Activated naive CD4-positive, alpha-beta T cell (primary cell): ENCODE results near the gene LHPP.

Experiments
- DNase-seq, 4 experiments: peaks; one replicate each; lab custom pipeline; 2025; lab: John Stamatoyannopoulos, UW

Gene LHPP

DNA sequence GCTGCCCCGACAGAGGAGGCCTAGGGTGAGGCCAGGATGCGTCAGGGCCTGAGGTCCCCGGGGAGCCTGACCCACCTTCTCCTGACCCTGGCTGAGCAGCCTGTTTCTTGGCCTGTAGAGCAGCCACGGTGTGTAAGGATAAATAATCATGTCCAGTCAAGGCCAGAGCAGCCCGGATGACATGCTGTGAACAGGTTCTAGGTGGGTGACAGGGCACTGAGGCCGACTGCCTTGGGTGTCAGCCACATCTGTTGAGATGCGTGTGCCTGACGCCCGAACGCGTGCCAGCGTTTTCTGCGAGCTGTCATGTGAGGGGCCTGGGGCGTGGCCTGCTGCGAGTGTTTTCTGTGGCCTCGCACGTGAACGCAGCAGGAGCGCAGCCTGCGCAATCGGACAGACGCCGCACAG, 164.2 kb downstream of the LHPP start:
- DNase-seq, result no peak

DNA sequence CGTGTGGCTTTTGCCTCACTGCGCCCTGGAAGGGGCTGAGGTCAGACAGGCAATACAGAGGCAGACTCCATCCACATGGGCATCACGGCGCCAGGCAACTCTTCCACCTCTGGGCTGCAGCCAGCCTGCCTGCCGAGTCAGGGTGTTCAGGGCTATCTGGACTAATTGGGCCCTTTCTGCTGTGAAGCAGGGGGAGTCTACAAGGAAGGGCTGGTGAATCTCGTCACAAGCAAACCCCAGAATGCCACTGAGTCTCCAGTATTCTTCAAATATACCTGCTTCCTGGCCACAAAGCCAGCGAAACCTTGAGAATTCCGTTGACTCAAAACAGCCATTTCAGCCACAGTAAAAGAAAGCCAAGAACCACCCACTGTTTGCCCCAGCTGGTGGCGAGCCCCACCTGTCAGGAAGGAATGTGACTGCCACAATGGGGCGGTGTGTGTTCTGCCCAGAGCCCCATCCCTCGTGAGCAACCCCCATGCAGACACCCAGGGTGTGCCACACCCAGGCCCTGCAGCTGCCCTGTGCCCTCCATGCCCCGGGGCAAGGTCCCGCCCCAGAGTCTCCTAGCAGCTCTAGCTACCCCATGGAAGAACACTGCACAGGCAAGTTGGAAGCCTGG, 165.2 kb downstream of the LHPP start:
- DNase-seq, result peak in 1 of 4 experiments; percentile 24

DNA sequence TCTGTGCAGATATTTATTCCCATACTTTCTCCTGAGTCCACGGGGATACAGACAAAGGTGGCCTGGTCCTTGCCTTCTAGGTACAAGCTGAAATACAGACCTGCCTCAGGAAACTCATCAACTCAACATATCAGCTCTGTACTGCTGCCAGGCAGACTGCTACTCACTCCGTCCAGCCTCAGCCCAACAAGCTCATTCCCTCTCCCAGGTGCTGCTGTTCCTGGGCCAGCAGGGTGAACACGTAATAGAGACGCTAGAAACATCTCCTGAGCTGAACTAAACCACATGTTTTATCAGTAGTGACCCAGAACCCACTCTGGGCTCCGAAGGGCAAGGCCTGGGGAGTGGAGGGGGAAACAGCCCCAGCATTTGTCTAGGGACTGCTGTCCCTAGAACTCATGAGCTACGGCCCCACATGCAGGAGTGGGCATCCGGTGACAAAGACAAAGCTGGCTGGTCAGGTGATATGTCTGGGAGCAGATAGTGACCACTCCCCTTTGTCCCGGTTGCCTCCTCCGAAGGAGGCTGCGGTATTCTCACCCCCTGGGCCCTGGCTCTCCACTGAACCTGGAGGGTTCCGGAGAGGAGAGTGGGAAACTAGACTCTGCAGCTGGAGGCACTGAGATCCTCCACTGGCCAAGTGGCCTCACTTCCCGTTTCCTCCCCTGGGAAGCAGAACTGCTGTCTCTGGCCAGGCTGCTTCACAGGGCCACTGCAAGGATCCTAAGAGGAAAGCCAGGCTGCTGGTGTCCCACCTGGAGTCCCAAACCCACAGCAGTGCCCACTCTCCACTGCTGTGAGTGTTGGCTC, 166.4 kb downstream of the LHPP start:
- no peak for DNase-seq

DNA sequence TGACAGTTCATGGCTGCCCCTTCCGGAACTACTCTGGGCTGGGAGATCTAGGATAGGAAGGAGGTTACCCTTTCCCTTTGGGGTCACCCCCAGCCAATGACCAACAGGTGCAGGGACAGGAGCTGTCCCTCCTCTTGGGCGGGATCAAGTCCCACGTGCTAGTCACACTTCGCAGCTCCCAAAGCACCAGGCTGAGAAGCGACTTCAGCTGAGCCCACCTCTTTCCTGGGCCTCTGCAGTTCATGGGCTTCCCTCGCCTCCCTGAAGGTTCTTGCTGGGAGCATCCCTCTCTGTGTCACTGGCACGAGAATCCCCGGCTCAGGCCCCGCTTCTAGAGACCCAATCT, 167.0 kb downstream of the LHPP start:
- DNase-seq, result no peak

DNA sequence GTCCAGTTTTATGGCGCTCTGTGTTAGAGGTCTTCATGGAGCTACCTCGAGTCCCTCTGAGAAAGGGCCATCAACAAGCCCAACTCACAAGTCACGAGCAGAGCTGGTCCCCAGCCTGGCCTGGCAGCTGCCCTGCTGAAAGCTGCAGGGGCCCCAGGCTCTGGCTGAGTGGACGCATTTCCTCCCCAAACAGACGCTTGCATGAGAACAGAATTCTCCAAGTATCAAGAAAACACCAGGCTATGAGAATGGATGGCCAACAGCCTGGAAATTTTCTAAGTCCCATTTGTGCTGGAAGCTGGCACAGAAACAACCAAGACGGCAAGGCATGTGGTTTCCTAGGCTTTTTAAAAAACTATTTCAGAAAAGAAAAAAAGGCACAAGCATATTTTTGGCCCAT, 167.8 kb downstream of the LHPP start:
- DNase-seq, result no peak

DNA sequence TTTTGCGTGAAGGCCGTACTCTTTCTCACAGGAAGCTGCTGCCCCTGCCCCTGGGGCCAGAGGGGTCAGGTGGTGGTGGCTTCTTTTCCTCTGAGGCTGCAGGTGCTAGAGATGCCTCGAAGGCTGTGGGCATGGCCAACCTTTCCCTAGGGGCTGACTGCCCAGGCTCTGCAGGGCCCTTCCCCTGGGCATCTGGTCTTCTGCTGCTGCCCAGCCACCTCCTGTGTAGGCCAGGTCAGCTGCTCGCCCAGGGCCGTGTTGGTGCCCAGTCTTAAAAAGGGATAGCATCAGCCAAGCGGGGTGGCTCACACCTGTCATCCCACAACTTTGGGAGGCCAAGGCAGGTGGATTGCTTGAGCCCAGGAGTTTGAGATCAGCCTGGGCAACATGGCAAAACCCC, 168.2 kb downstream of the LHPP start:
- DNase-seq, result no peak

DNA sequence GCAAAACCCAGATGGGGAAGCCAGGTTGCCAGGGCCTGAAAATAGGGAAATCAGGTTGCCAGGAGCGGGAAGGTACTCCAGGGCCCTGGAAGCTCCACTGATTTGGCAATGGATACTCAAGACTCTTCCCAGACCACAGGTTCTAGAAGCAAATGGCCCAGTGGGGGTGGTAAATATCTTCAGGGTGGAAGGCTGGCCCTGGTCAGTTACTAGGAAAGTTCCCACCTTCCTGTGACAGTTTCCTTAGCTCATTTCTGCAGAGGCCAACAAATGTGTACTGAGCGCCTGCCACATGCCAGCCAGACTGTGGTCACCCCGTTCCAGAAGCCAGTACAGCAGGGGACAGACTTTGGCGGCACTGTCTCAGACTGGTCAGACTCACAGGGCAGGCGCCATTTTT, 168.9 kb downstream of the LHPP start:
- DNase-seq, result no peak

DNA sequence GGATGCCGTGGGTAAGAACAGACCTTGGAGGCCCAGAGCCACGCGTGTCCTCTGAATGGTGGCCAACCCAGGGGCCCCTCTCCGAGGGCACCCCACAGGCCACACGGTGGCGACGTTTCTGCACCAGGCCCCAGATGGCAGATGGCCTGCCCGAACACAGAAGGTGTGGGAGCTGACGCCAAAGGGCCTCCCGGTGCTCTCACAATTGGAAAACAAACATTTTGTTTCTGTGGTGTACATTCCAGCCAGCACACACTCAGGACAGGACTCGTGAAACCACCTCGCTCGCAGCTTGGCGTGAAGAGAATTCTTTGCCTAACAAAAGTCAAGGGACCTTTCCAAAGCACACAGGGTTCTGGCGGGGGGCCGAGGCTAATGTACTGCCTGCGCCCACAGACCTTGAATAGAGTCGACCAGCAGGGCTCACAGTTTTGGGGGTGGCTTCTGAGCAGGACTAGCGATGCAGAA, 170.5 kb downstream of the LHPP start:
- peak in 1 of 4 experiments; percentile 36 for DNase-seq

DNA sequence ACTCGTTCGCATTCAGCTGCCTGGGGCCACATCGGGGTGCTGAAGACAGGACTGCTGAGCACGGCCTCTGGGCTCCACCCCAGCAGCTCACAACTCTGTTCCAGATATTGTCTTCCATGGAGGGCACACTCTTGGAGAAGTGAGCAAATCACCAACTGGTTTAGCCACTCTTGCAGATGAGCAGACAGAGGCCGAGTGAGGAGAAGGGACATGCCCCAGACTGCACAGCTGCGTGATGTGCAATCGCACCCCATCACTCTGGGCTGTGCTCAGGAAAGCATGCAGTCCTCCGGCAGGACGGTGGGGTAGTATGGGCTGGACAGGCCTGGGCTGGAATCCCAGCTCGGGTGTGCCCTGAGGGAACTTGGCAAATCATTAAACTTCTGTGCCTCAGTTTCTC, 170.9 kb downstream of the LHPP start:
- no peak for DNase-seq

DNA sequence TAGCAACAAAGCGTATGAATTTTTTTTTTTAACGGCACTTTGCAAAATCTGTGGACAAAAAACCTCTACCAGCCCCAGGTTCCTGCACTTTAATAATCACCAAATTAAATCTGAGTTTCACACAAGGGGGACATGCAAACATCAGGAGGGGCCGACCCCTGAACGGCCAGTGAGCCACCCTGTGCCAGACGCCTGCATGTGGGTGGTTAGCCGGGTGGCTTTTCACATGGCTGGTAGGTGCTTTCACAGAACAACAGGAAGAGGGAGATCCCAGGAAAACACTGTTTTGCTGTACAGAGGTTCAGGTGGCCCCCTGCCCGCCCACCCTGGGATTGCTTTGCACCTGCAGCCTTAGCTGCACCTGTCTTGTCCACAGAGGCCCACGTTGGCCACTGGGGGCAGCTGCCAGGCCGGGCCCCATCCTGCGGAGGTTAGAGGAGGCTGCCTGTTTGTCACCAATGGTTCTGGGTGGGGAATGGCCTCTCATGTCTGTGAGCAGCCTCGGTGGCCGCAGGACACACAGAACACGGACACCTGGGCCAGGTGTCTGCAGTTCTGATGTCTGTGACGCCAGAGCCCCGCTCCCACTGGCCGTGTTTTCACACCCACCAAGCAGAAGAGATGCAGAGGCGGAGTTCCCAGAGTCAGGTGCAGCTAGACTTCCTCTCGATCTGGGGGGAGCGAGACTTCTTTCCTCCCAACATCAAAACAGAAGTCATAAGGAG, 174.8 kb downstream of the LHPP start:
- peak in 2 of 4 experiments; percentile 43 to 44 for DNase-seq

DNA sequence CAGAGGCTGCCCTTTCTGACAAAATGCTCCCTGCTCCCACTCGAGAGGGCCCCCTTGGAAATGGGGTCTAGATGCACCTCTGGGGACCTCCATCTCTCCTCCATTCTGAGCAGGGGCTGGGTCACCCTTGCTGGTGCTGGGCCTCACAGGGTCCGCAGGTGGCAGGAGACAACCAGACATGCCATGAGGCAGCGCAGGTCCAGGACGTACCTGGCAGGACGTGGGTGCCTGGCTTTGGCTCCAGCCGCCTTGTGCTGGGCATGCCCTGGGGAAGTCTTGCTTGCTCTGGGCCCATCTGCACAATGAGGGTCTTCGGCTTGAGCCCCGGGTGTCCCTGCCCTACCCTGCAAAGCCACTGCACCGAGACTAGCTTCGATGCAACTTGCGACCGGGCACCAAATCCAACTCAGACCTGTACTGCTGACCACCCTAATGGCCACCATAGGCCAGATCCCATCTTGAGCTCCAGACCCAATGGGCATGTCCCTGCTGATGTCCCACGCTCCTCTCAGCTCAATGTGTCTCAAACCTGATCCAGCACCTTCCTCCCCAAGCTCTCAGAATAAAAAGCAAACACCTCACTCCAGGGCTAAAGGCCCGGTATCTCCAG, 175.6 kb downstream of the LHPP start:
- DNase-seq, result no peak

DNA sequence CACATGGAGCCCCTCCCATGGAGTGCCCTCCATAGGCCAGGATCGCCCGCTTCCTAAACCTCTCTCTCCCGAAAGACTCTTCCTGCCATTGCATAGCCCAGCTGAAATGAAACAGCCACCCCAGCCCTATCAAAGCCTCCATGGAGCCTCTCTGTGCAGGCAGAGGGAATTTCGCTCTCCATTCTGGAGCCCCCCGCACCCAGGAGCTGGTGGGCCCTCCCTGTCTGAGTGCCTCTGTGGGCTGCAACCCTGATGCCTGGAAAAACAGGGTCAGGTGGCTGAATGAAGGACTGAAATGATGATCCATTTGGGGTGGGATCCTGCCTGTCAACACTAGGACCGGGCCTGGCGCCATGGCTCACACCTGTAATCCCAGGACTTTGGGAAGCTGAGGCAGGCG, 176.1 kb downstream of the LHPP start:
- DNase-seq, result no peak

DNA sequence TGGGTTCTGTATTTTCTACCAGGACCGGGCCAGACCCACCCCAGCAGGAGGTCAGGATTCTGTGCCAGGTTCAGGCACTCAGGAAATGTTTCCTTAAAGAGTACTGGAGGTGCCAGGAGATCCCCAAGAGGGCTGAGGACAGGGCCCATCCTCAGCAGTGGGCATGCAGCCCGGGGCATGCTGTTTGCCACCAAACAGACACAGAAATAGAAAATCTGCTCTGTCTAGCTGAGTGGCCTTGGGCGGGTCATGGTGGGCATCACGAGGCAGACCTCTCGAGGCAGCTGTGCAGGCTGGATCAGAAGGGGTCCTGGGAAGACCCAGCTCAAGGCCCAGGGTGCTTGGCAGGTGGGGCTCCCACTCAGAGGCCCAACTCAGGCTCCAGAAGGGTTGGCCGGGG, 177.6 kb downstream of the LHPP start:
- no peak for DNase-seq

DNA sequence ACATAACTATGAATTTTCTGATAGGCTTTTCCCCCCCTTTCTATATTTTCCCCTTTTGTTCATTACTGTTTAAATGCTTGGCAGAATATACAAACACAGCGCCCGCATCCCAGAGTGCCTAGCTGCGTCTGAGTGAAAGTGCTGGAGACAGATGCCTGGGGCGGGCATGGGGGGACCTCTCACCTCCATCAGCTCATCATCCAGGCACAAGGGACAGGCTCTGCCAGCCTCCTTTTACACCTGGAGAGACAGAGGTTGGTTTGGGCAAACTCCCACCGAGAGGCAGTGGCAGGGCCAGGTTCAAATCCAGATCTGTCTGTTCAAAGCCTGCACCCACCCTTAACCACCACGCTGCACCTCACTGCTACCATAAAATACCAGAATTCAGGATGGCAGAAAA, 178.0 kb downstream of the LHPP start:
- no peak for DNase-seq

DNA sequence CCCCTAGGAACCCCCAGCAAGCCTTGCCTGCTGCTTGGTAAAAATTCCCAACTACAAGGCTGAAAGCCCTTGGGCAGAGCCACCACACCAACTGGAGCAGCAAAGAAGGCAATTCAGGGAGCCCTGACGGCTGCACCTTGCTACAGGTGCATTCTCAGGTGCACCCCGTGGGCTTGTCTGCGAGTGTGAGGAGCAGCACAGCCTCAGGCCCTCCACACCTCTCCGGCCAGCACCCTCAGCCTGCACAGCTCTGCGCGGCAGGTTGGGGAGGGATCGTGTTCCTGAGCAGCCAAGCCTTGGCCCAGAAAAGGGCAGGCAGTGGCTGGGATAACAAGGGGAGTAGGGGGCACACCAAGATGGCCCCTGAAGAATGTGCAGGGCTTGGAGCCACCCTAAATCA, 178.4 kb downstream of the LHPP start:
- DNase-seq, result no peak

DNA sequence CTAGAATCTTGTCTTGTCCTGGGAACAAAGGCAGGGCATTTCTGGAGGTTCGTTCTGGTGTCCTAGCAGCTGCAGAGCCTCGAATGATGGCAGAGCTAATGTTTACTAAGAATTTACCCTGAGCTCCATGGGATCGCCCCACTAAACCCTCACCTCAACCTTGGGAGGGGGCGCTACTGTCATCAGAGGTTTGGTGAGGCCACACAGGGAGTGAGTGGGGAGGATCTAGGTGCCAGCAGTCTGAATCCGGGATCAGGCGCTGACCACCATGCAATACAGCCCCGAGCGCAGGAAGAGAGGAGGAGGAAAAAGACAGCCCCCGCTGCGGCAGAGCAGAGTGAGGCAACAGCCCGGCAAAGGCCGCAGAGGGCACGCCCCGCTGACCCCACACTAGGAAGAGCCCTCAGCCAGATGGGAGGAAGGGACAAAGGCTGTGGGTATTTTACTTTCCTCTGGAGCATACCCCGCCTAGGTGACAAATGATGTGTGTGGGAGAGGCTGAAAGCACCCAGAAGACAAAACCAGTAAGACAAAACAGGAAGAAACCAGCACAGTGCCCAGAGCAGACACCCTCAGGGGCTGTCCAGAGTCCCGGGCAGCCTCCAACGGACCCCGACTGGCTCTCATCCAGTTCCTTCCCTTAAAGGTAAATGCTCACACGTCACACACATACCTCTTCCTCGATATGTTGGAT, 179.1 kb downstream of the LHPP start:
- no peak for DNase-seq

DNA sequence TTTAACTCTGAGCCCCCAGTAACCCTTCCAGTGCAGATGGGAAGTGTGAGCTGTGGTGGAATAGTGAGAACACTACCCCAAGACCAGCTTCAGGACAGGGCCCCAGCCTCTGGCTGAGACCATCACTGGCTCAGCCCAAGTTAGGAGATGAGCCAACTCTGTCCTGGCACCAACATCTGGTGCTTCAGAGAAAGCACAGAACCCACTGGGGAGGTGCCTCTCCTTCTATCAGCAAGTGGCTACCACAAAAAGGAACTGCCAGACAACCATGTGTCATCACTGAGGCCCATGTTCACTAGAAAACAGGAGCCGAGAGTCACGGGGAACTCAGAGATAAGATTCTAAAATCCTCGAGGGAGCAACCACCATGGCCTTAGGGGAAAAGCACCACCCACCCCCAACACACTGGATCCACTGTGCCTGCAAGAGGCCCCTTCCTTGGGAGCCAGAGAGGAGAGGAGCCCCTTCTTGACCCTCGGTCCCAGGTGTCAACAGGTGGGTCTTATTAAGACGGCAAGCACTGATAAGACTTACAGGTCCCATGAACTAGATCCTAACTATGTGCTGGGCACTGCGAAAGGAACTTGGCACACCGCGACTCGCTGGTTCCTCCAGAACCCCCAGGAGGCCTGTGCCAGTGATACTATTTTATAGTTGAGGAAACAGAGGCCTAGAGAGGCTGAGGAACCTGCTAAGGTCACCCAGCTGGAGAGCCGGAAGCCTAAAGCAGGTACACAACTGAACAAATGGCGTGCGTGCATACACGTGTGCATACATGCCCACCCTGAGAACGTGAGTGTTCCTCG, 179.9 kb downstream of the LHPP start:
- no peak for DNase-seq

DNA sequence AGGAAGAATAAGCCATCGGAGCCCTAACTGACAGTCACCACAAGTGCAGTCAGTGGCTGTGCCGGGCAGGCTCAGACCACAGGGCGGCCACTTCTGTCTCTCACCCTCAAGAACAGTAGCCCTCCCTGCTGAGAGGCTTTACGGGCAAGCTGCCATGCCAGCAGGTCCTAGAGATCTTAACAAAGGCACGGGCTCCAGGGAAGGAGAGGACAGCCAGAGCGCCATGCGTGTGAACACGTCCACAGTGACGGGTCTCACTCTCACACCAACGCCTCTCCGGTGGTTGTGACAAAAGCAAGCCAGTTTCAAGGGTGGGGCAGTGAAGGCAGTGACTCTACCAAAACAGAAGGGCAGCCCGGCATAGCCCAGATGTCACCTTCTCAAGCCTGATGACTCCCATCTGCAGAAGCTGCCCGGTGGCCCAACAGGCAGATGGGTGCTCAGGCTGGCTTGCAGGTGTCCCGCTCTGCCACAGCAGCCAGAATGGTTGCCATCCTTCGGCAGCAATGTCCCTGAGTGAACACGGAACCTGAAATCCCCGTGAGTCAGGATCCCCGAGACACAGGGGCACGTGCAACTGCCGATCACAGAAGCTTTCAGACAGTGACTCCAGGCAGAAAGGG, 180.6 kb downstream of the LHPP start:
- DNase-seq, result no peak

DNA sequence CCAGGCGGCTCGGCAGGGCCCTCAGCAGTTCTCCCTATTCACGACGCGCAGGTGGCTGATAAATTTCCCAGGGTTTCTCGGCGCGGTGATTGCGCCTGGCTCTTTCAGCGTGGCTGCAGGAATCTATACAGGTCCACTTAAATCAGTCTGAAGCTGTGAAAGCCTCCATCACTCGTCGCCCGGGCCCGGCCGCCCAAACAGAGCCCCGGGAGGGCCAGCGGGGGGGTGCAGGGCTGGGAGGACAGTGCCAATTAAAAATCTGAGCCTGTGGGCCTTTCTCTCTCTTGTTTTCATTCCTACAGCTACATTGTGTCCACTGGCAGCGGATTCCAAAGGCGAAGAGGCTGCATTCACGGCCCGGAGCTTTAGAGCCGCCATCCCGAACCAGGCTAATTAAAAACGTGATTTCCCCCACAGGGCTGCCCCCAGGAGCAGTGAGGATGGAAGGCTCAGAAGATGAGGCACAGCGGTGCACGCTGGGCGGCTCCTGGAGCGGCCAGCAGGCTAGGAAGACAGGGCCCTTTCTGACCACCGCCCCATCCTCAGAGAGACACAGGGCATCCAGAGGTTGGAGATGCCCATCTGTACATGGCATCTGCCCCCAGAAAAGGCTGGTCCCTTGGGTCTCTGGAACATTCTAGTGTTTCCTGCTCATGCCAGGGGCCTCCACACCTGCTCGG, 181.8 kb downstream of the LHPP start:
- no peak for DNase-seq

DNA sequence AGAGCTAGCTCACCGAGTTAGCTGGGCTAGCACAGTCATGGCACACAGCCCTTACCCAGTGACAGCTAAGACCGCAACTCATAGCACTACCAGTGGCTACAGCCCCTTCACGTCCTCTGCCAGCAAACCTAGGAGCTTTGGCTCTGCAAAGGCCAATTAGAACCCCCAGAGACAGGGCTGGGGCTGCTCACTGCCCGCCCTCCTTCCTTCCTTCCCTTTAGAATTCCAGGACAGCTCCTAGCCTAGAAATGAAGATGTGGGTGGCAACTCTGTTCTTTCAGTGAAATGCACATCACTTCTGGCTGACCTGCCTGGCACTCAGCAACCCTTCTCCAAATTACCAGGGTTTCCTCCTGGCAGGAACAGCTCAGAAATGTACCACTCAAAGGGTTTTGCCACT, 182.6 kb downstream of the LHPP start:
- DNase-seq, result no peak
